HG03571 (cell line): ENCODE results near the gene NMT1.

Experiments used
- ATAC-seq: cut with Tn5 transposase; IDR thresholded peaks from one replicate; pipeline ENCODE4 v1.9.1; 2021; ENCODE audit not compliant: unreplicated experiment

NMT1 gene

GRCh38 chr17:45104029-45104428 lies 42.9 kb downstream of the NMT1 start:
- no peak for ATAC-seq

- ATAC-seq: no peak
These were observed 43.4 kb downstream of the NMT1 start for GRCh38 chr17:45104497-45104896.

DNA sequence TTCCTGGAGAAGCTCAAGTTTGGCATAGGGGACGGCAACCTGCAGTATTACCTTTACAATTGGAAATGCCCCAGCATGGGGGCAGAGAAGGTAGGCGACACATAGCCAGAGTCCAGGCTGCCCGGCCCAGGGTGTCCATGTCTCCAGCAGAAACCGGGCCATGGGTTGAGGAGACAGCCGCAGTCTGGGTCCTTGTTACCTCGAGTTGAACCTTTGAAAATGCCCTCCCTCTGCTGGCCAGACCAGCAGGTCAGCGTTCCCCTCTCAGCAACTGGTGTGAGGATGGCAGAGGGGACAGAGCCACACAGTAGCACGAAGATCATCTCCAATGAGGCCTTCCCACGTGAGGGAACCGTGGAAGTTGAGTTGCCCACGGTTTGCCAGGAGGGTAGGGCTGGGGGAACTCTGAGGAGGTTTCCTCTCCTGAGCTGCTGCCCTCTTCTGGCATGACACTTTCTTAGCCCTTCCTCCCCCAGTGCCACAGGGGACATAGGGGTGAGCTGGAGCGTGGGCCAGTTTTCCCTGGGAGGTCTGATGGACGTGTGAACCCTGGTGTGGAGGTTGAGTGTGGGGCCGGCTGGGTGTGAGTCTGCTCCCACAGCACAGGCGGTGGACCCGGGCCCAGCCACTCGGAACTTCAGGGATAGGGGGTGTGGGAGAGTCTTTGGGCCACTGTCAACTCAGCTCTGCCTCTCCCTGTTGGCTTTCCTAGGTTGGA lies 43.9 kb downstream of the NMT1 start:
- ATAC-seq: no peak

GRCh38 chr17:45106096-45106495 lies 45.0 kb downstream of the NMT1 start:
- no peak for ATAC-seq

DNA sequence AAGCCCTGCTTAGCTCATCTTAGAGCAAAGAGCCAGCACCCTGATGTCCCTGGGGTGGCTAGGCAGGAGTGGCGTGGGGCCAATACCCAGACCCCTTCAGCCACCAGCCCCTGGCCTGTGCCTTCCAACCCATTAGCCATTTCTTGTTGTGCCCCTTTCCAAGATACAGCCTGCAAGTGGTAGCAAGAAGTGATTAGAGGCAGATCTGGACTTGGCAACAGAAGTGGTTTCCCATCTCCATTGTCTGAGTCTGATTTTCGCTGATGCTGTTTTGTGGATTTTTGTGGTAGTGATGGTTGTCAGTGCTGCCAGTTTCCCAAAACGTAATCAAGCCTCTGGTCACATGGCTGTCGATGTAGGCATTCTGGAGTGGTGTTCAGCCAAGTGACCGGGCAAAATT lies 45.5 kb downstream of the NMT1 start:
- no peak for ATAC-seq

DNA sequence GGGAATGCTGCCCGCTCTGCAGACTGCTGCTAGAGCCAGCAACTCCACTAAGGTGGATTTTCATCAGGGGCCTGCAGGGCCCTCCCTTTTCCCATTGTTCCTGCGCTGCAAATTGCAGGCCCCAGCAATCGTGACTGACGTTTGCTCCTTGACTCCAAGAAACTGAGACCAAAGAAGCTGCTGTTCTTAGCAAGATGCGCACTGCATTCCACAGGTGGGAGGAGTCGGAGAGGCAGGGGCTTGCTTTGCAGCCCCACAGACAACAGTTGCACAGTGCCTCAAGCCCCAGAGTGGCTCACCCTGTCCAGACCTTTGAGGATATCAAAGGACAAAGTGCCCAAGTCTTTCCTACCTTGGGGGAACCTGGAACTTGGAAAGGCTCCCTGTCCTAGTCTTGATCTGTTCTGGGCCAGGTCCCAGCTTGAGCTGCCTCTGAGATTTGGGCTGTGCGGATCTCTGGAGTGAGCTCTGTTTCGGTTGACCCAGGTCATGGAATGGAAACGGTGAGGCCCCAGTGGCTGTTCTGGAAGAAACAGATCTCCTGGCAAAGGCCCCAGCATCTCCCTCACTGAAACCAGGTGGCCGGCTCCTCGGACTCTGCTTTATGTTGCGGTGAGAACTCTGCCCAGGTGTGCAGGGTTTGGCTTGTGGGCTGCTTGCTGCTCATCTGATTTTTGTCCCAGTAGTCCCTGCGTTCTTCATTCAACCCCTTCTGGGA lies 46.3 kb downstream of the NMT1 start:
- ATAC-seq: no peak

DNA sequence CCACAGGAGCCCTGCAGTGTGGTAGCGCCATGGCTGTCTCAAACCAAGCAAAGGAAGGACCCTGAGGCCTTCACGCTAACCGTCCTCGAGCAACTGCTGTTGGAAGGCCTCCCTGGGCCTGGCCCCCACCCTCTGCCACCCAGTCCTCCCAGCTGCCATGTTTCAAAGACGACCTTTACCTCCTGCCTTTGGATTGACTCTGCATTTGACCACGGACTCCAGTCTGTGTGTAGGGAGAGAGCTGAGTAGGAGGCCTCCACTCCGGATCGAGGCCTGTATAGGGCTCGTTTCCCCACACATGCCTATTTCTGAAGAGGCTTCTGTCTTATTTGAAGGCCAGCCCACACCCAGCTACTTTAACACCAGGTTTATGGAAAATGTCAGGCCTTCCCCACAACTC lies 46.9 kb downstream of the NMT1 start:
- no peak for ATAC-seq

DNA sequence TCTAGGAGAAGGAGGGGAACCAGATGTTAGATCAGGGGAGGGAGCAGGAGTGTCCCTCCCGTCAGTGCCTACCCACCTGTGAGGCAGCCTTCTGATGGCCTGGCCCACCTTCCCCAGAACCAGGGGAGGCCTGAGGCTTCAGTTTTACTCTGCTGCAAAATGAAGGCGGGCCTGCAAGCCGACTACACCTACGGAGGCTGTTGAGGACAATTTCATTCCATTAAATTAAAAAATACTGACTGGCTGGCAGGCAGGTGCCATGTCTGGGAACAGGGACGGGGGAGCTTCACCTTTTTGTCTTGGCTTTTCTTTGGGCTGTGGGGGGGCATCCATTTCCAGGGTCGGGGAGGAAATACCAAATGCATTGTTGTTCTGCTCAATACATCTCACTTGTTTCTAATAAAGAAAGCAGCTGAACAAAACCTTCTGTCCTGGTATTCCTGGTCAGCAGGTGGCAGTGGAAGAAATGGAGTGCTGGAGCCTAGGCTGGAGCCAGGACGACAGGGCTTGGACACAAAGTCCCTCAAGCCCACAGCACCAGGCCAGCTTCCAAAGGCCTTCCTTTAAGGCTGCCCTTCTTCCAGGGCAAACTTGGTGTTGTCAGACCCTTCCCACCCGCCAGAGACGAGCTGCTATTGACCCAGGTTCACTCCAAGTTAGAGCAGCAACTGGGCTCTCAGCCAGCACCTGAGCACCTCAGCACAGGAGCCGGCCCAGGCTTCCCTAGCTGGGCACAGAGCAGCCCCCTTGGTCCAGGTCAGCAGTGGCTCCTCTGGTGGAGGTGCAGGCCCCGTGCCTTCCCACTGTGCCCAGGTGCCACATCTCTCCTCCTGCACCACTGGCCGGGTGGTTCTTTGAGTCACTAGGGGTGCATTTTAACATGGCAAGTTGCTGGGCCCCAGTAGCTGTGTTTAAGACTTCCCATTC lies 47.7 kb downstream of the NMT1 start:
- ATAC-seq: no peak

DNA sequence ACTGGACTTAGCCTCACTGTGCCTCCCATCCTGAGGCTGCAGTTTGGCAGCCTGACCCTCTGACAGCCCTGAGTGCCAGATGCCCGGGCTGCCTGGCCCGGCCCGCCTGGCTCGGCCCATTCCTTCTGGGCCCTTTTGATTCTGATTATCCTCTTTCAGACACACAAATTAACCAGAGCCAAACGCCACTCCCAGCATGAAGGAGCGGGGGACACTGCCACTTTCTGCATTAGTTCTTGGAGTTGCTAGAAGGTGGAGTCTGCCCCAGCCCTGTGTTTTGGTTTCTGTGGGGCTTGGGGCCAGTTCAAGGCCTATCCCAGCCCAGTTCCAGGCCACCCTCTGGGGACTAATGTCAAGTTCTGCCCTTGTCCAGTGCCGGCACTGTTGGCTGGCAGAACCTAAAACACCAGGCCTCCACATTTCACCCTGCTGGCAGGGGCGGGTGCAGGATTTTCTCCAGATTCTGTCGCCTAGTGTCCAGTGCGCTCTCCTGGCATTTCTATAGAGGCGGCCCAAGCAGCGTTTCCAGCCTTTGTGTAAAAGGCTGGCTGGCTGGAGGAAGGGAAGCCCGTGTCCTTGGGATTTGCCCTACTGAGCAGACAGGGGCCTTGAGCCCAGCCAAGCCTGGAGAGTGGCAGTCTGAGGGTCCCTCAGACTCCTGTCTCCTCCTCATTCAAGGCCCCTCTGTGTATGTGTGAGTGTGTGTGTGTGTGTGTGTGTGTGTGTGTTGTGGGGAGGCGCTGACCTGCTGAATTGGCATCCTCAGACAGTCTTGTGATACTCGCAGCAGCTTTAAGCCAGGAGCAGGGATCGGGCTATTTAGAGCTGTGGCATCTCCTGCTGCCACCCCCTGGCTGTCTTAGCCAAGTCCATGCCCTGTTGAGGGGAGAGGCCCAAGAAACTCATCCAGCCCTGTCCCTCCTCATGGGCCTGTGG lies 49.8 kb downstream of the NMT1 start:
- ATAC-seq: no peak

DNA sequence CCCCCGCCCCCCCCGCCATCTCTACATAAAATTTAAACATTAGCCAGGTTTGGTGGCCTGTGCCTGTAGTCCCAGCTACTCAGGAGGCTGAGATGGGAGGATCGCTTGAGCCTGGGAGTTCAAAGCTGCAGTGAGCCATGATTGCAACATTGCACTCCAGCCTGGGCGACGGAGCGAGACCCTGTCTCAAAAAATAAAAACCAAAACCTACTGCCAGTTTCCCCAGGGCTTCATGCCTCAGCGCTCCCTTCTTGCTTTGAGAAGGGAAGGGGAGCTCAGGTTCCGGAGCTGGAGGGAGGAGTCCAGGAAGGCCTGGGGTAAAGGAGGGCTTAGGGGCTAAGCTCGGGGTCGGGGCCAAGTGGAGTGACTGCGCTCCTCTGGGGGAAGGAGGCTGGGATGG lies 50.7 kb downstream of the NMT1 start:
- ATAC-seq: no peak

DNA sequence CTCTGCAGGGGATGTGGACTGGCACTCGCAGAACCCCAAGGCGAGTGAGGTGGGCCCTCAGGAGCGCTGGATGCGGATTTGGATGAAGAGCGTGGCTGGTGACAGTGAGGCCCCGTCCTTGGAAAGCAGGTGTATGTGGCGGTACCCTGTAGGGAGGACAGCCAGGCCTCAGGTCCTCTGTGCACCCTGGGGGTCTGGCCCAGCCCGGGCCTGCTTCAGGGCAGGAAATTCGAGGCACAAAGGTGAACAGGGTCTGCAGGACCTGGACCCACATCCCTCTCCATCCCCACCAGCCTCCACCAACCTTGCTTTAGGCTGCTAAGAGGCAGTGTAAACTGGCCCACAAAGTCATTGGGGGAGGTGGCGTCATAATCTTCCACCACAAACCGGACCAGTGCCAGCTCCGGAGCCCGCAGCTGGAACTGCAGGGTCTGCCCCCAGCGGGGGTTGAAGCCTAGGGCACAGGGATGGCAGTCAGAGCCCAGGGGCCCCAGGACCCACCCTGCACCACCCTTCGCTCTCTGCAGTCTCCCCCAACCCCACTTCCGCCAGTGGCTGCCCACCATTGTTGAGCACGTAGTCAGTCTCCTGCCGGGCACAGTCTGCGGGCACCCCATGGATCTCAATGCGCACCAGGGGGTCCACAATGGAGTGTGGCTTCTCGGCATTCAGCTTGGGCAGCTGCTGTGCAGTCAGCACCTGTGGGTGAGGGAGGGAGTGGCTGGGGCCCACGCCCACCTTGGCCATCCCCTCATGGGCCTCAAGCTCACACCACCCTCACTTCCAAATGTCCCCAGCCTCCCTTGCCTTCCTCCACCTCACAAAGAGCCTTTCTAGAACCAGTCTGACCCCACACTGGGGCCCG lies 51.7 kb downstream of the NMT1 start:
- ATAC-seq: no peak

GRCh38 chr17:45113424-45113754 lies 52.3 kb downstream of the NMT1 start:
- no peak for ATAC-seq

GRCh38 chr17:45114117-45114932 lies 53.2 kb downstream of the NMT1 start:
- ATAC-seq: no peak

- no peak for ATAC-seq
These were observed 54.0 kb downstream of the NMT1 start for GRCh38 chr17:45115015-45115625.

DNA sequence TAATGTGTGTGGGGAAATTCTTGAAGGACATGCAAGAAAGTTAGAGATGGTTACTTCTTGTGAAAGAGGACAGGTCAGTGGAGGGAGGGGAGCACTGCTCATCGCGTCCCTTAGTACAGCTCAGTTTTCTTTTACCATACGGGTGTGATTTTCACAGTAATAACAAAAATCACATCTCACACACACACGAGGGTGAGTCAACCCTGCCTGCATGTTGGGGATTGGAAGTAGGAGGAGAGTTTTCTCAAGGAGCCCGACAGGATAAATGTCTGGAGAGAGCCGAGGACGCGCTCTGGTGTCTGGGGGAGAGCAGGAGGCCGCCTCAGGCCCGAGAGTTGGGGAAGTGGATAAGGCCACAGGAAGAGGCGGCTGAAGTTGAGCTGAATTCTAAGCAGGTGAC lies 54.8 kb downstream of the NMT1 start:
- no peak for ATAC-seq

GRCh38 chr17:45116434-45117016 lies 55.4 kb downstream of the NMT1 start:
- no peak for ATAC-seq

- ATAC-seq: no peak
These were observed 56.2 kb downstream of the NMT1 start for GRCh38 chr17:45117334-45117733.
